Uterus (tissue), 4 donors: ENCODE data around the gene HNRNPM. TPM values are rescaled to one million over a fixed set of nuclear protein-coding genes. Genes with fewer than 3 reads are reported as not detected.

Experiments
- DNase-seq, 2 donors: peaks; one replicate each; pipeline ENCODE4 v3.0.0-alpha.2; 2019 to 2020
- H3K27ac ChIP-seq, 2 donors: fragments of 200-600 bp; sonication (generic); 1 replicate in 1 of 2; 2 replicates in 1 of 2; pipeline ENCODE4 v1.5.1; 2016 to 2018
- H3K27me3 ChIP-seq, 2 donors: fragments of 200-600 bp; sonication (generic); one replicate each; pipeline ENCODE4 v1.5.1; 2018 to 2019; ENCODE audit warnings: control low read depth in 1 of 2
- H3K36me3 ChIP-seq, 2 donors: fragments of 200-600 bp; sonication (generic); one replicate each; pipeline ENCODE4 v1.5.1; 2019; ENCODE audit warnings: control low read depth in 1 of 2
- H3K4me1 ChIP-seq, 2 donors: fragments of 200-600 bp; sonication (generic); one replicate each; pipeline ENCODE4 v1.5.1; 2018 to 2019; ENCODE audit warnings: control low read depth in 1 of 2
- H3K4me3 ChIP-seq, 2 donors: fragments of 200-600 bp; sonication (generic); 1 replicate in 1 of 2; 2 replicates in 1 of 2; pipeline ENCODE4 v1.5.1; 2018 to 2019; ENCODE audit warnings: mild to moderate bottlenecking in 1 of 2
- H3K9me3 ChIP-seq, 2 donors: fragments of 200-600 bp; sonication (generic); one replicate each; pipeline ENCODE4 v1.5.1; 2019; ENCODE audit warnings: control low read depth in 1 of 2
- CTCF ChIP-seq, 4 experiments: fragments of 200-600 bp in 2 of 4; fragments of 450-650 bp in 2 of 4; sonication (generic) in 2 of 4; IDR thresholded peaks; one replicate each; pipeline ENCODE4 v1.5.1; 2016 to 2019; ENCODE audit warnings: antibody characterized with exemption in 4 of 4, mild to moderate bottlenecking in 2 of 4, moderate library complexity in 1 of 4
- POLR2A ChIP-seq, 2 donors: fragments of 450-650 bp; IDR thresholded peaks; one replicate each; pipeline ENCODE4 v1.6.1; 2016; ENCODE audit warnings: antibody characterized with exemption in 2 of 2, mild to moderate bottlenecking in 1 of 2, moderate library complexity in 1 of 2
- intact Hi-C: fragments of 100-400 bp; cut with DNase I; formaldehyde crosslinking; loops from one replicate; pipeline ENCODE4 v1.15.1; 2023; ENCODE audit warnings: low total_unique reads
- total RNA-seq, 4 donors: library from RNA; depleted of rRNA in 3 of 4; stranded (reverse); fragments of >200 nt in 3 of 4; gene quantifications; one replicate each; pipeline versions ENCODE4 v1.1.0 to v1.2.4, GENCODE V29; 2014 to 2023
- donor health status: DM: yes; HTN: yes; CAD: no.

The HNRNPM gene
- total RNA-seq, 4 donors from 2014 or later, result 50.3 to 186 (median 98.5) TPM

- peaks cover 0 to 7% of the 10 kb centered on the region in 2 donors for H3K4me1 ChIP-seq
- no peaks in the 10 kb centered on the region for H3K9me3 ChIP-seq
- TF ChIP-seq CTCF (IDR thresholded peaks at IDR 0.05) (no peak), POLR2A (IDR thresholded peaks at IDR 0.05) (no peak)
- intact Hi-C loops, result no loop called here
- H3K4me3 ChIP-seq, result no peak overlapping the region
- H3K27me3 ChIP-seq, result no peaks in the 10 kb centered on the region
- H3K36me3 ChIP-seq, result no peaks in the 10 kb centered on the region
- no peak for DNase-seq
- H3K27ac ChIP-seq, result no peak overlapping the region
Observed at GRCh38 chr19:8426283-8426682, 18.5 kb upstream of the HNRNPM start.

- Histone ChIP-seq H3K36me3 (no peaks in the 10 kb centered on the region), H3K27me3 (no peaks in the 10 kb centered on the region), H3K9me3 (no peaks in the 10 kb centered on the region), H3K27ac (no peak overlapping the region), H3K4me3 (no peak overlapping the region), H3K4me1 (no peaks in the 10 kb centered on the region)
- intact Hi-C loops, result no loop called here
- no peak for DNase-seq
- TF ChIP-seq POLR2A (IDR thresholded peaks at IDR 0.05), result no peak
- TF ChIP-seq CTCF (IDR thresholded peaks at IDR 0.05), result no peak
Observed at GRCh38 chr19:8429044-8429443, 15.7 kb upstream of the HNRNPM start.

GRCh38 chr19:8429826-8430225, 14.9 kb upstream of the HNRNPM start:
- TF ChIP-seq POLR2A (IDR thresholded peaks at IDR 0.05) (no peak), CTCF (IDR thresholded peaks at IDR 0.05) (no peak)
- intact Hi-C loops, result no loop called here
- DNase-seq, result no peak
- H3K4me1 ChIP-seq, result no peaks in the 10 kb centered on the region
- no peak overlapping the region for H3K27ac ChIP-seq
- no peaks in the 10 kb centered on the region for H3K36me3 ChIP-seq
- no peaks in the 10 kb centered on the region for H3K27me3 ChIP-seq
- no peaks in the 10 kb centered on the region for H3K9me3 ChIP-seq
- no peak overlapping the region for H3K4me3 ChIP-seq

- Histone ChIP-seq H3K4me1 (no peaks in the 10 kb centered on the region), H3K27me3 (no peaks in the 10 kb centered on the region), H3K36me3 (no peaks in the 10 kb centered on the region), H3K9me3 (no peaks in the 10 kb centered on the region), H3K27ac (no peak overlapping the region), H3K4me3 (no peak overlapping the region)
- intact Hi-C loops, result no loop called here
- no peak for DNase-seq
- TF ChIP-seq CTCF (IDR thresholded peaks at IDR 0.05) (no peak), POLR2A (IDR thresholded peaks at IDR 0.05) (no peak)
Observed at GRCh38 chr19:8430650-8431049, 14.1 kb upstream of the HNRNPM start.

- Histone ChIP-seq H3K36me3 (no peaks in the 10 kb centered on the region), H3K27me3 (no peaks in the 10 kb centered on the region), H3K9me3 (no peaks in the 10 kb centered on the region), H3K4me1 (no peaks in the 10 kb centered on the region), H3K27ac (no peak overlapping the region), H3K4me3 (no peak overlapping the region)
- no peak for DNase-seq
- TF ChIP-seq POLR2A (IDR thresholded peaks at IDR 0.05) (no peak), CTCF (IDR thresholded peaks at IDR 0.05) (no peak)
- intact Hi-C loops, result no loop called here
Observed at GRCh38 chr19:8438236-8438635, 6.5 kb upstream of the HNRNPM start.
